SU-DHL-6 (cell line): ENCODE measurements around the gene FAM227A.

Experiments used
- EZH2phosphoT487 ChIP-seq: fragments of 200-600 bp; sonication (generic), shearing (Covaris generic); conservative IDR thresholded peaks from 2 replicates; pipeline ENCODE4 v1.6.1; 2018; ENCODE audit warnings: mild to moderate bottlenecking, antibody characterized with exemption, low read length, moderate library complexity, mixed read lengths
- TF ChIP-seq, protein P1 (sequence below): fragments of 200-600 bp; sonication (generic); IDR thresholded peaks from one replicate; pipeline ENCODE4 v1.5.1; 2017; ENCODE audit warnings: antibody characterized with exemption, mild to moderate bottlenecking, low read length, moderate library complexity; ENCODE audit not compliant: insufficient read depth, poor library complexity, severe bottlenecking

- TF ChIP-seq, protein P1, sequence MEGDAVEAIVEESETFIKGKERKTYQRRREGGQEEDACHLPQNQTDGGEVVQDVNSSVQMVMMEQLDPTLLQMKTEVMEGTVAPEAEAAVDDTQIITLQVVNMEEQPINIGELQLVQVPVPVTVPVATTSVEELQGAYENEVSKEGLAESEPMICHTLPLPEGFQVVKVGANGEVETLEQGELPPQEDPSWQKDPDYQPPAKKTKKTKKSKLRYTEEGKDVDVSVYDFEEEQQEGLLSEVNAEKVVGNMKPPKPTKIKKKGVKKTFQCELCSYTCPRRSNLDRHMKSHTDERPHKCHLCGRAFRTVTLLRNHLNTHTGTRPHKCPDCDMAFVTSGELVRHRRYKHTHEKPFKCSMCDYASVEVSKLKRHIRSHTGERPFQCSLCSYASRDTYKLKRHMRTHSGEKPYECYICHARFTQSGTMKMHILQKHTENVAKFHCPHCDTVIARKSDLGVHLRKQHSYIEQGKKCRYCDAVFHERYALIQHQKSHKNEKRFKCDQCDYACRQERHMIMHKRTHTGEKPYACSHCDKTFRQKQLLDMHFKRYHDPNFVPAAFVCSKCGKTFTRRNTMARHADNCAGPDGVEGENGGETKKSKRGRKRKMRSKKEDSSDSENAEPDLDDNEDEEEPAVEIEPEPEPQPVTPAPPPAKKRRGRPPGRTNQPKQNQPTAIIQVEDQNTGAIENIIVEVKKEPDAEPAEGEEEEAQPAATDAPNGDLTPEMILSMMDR, result no peak
- no peak for TF ChIP-seq EZH2phosphoT487
These were observed 19.6 kb upstream of the FAM227A start for GRCh38 chr22:38675833-38676232.
